HCT116 (cell line): ENCODE results near the gene CDH16. TPM values are rescaled to one million over a fixed set of nuclear protein-coding genes. Genes with fewer than 3 reads are reported as not detected.

Source experiments
- ATAC-seq: fragments of 200-7000 bp; cut with Tn5 transposase; 2 replicates; pipeline ENCODE4 v1.9.1; 2020; ENCODE audit warnings: mild to moderate bottlenecking, moderate library complexity
- BruUV-seq: library from RNA; stranded (reverse); fragments of 400-500 nt; replicated peaks from 2 replicates; lab custom pipeline; 2021; lab: Mats Ljungman, UMichigan
- CTCF ChIA-PET: fragments of 300-600 bp; sonication (Branson Sonifier 250); formaldehyde crosslinking; loops from one replicate; lab custom pipeline; 2021; ENCODE audit warnings: antibody characterized with exemption; lab: Charles Lee
- POLR2A ChIA-PET: fragments of 300-600, 350-600 bp; sonication (Branson Sonifier 250); formaldehyde crosslinking; loops from one replicate; lab custom pipeline; 2021; ENCODE audit warnings: antibody characterized with exemption; lab: Charles Lee
- RAD21 ChIA-PET, 2 experiments: fragments of 300-600 bp; sonication (Branson Sonifier 250); formaldehyde crosslinking; loops; one replicate each; lab custom pipeline; 2023; ENCODE audit warnings: low total read pairs in 2 of 2; ENCODE audit not compliant: uncharacterized antibody in 2 of 2, unreplicated experiment in 2 of 2, low non-redundant PET in 1 of 2; lab: Charles Lee
- DNase-seq: peaks from one replicate; pipeline ENCODE4 v3.0.0-alpha.2; 2010; ENCODE audit warnings: low read depth, low spot score
- H2AFZ ChIP-seq: fragments of 200-600 bp; shearing (Covaris generic), sonication (generic); 2 replicates; pipeline ENCODE4 v1.6.1; 2017; ENCODE audit warnings: low read depth, mixed run types, mixed read lengths, antibody characterized with exemption, low read length; ENCODE audit not compliant: poor library complexity, severe bottlenecking
- H3K27ac ChIP-seq: 2 replicates; pipeline ENCODE4 v1.5.1; 2012; ENCODE audit warnings: low read depth, low read length
- H3K27me3 ChIP-seq: fragments of 200-600 bp; sonication (generic); 2 replicates; pipeline ENCODE4 v1.6.1; 2016; ENCODE audit warnings: mixed run types, low read length, mixed read lengths; ENCODE audit not compliant: insufficient read depth
- H3K36me3 ChIP-seq, 2 experiments: fragments of 200-500 bp in 1 of 2; fragments of 200-600 bp in 1 of 2; sonication (Bioruptor generic) in 1 of 2; sonication (generic) in 1 of 2; 2 replicates each; pipeline versions ENCODE4 v1.5.1 to v1.6.1; 2014 to 2016; ENCODE audit warnings: low read length in 2 of 2, inconsistent platforms in 1 of 2, mixed read lengths in 1 of 2, mixed run types in 1 of 2; ENCODE audit not compliant: insufficient read depth in 2 of 2, control insufficient read depth in 1 of 2
- H3K4me1 ChIP-seq, 2 experiments: fragments of 200-600 bp in 1 of 2; sonication (generic) in 1 of 2; 2 replicates each; pipeline versions ENCODE4 v1.5.1 to v1.6.1; 2012 to 2017; ENCODE audit warnings: low read length in 2 of 2, inconsistent platforms in 1 of 2, mild to moderate bottlenecking in 1 of 2, mixed read lengths in 1 of 2, mixed run types in 1 of 2, moderate library complexity in 1 of 2; ENCODE audit not compliant: insufficient read depth in 2 of 2, control insufficient read depth in 1 of 2
- H3K4me2 ChIP-seq: fragments of 200-600 bp; sonication (generic); 2 replicates; pipeline ENCODE4 v1.6.1; 2017; ENCODE audit warnings: mixed run types, low read length, mixed read lengths
- H3K4me3 ChIP-seq, 2 experiments: fragments of 200-600 bp in 1 of 2; sonication (generic) in 1 of 2; replicated peaks in 1 of 2; 2 replicates each; pipeline ENCODE4 v1.5.1; 2011 to 2016; ENCODE audit warnings: low read length in 2 of 2, control low read depth in 1 of 2, low read depth in 1 of 2, mild to moderate bottlenecking in 1 of 2, mixed read lengths in 1 of 2, mixed run types in 1 of 2
- H3K79me2 ChIP-seq: fragments of 200-600 bp; sonication (generic); 2 replicates; pipeline ENCODE4 v1.6.1; 2017; ENCODE audit warnings: mild to moderate bottlenecking, mixed run types, low read length, moderate library complexity, mixed read lengths; ENCODE audit not compliant: insufficient read depth
- H3K9ac ChIP-seq: fragments of 200-600 bp; sonication (generic); 2 replicates; pipeline ENCODE4 v1.6.1; 2016; ENCODE audit warnings: low read length, mixed read lengths
- H3K9me2 ChIP-seq: fragments of 200-600 bp; sonication (generic), shearing (Covaris generic); 2 replicates; pipeline ENCODE4 v1.6.1; 2017; ENCODE audit warnings: mixed run types, mild to moderate bottlenecking, moderate library complexity; ENCODE audit not compliant: insufficient read depth
- H3K9me3 ChIP-seq, 2 experiments: fragments of 200-500 bp in 1 of 2; fragments of 200-600 bp in 1 of 2; sonication (Bioruptor generic) in 1 of 2; sonication (generic) in 1 of 2; 2 replicates each; pipeline ENCODE4 v1.6.1; 2014 to 2017; ENCODE audit warnings: low read length in 2 of 2, mixed read lengths in 2 of 2, inconsistent platforms in 1 of 2, low read depth in 1 of 2, mild to moderate bottlenecking in 1 of 2, mixed run types in 1 of 2, moderate library complexity in 1 of 2; ENCODE audit not compliant: control insufficient read depth in 1 of 2, insufficient read depth in 1 of 2
- H4K20me1 ChIP-seq: fragments of 200-600 bp; sonication (generic), shearing (Covaris generic); 2 replicates; pipeline ENCODE4 v1.6.1; 2017; ENCODE audit warnings: mixed run types, mild to moderate bottlenecking, moderate library complexity; ENCODE audit not compliant: insufficient read depth
- CBX3 ChIP-seq: IDR thresholded peaks from 2 replicates; pipeline ENCODE4 v1.6.1; 2012; ENCODE audit warnings: low read depth
- CEBPB ChIP-seq: IDR thresholded peaks from 2 replicates; pipeline ENCODE4 v1.6.1; 2012; ENCODE audit warnings: low read depth
- EGR1 ChIP-seq: IDR thresholded peaks from 2 replicates; pipeline ENCODE4 v1.6.1; 2012; ENCODE audit warnings: low read depth
- ELF1 ChIP-seq: IDR thresholded peaks from 2 replicates; pipeline ENCODE4 v1.6.1; 2012; ENCODE audit warnings: low read depth, borderline replicate concordance
- EZH2 ChIP-seq: fragments of 200-600 bp; sonication (generic); IDR thresholded peaks from 2 replicates; pipeline ENCODE4 v1.6.1; 2017; ENCODE audit warnings: antibody characterized with exemption, mixed run types
- FOSL1 ChIP-seq: IDR thresholded peaks from 2 replicates; pipeline ENCODE4 v1.6.1; 2012; ENCODE audit warnings: low read depth
- JUND ChIP-seq: IDR thresholded peaks from 2 replicates; pipeline ENCODE4 v1.6.1; 2012
- POLR2A ChIP-seq: IDR thresholded peaks from 2 replicates; pipeline ENCODE4 v1.7.0; 2011; ENCODE audit warnings: borderline replicate concordance; ENCODE audit not compliant: insufficient read depth, insufficient read length; ENCODE audit errors: extremely low read depth
- POLR2AphosphoS5 ChIP-seq: IDR thresholded peaks from 2 replicates; pipeline ENCODE4 v1.6.1; 2011; ENCODE audit warnings: mild to moderate bottlenecking, low read depth, low read length, moderate library complexity
- RAD21 ChIP-seq: IDR thresholded peaks from 2 replicates; pipeline ENCODE4 v1.6.1; 2012; ENCODE audit warnings: low read depth, mild to moderate bottlenecking
- SIN3A ChIP-seq: IDR thresholded peaks from 2 replicates; pipeline ENCODE4 v1.6.1; 2012; ENCODE audit warnings: low read depth
- TCF7L2 ChIP-seq: IDR thresholded peaks from 2 replicates; pipeline ENCODE4 v1.7.0; 2011; ENCODE audit warnings: borderline replicate concordance, inconsistent platforms; ENCODE audit not compliant: insufficient read depth, insufficient read length; ENCODE audit errors: extremely low read depth
- ZFX ChIP-seq: fragments of 450-650 bp; IDR thresholded peaks from 2 replicates; pipeline ENCODE4 v1.6.1; 2017
- ZNF274 ChIP-seq: fragments of 200-500 bp; sonication (Bioruptor generic); IDR thresholded peaks from 2 replicates; pipeline ENCODE4 v1.6.1; 2014; ENCODE audit warnings: mild to moderate bottlenecking, low read depth, low read length, inconsistent platforms
- intact Hi-C: fragments of 100-400 bp; cut with micrococcal nuclease; formaldehyde crosslinking; loops from 2 replicates; pipeline ENCODE4 v1.10.0; 2022
- total RNA-seq: library from RNA; stranded (reverse); gene quantifications from one replicate; pipeline ENCODE4 v1.2.1, GENCODE V29; 2021; ENCODE audit not compliant: unreplicated experiment
- TF ChIP-seq, protein P1 (sequence below), 3 experiments: fragments of 200-600 bp in 1 of 3; sonication (generic) in 1 of 3; IDR thresholded peaks in 2 of 3; conservative IDR thresholded peaks in 1 of 3; 2 replicates each; pipeline ENCODE4 v1.5.1; 2012 to 2017; ENCODE audit warnings: low read depth in 2 of 3, low read length in 2 of 3, antibody characterized with exemption in 1 of 3, borderline replicate concordance in 1 of 3, control low read depth in 1 of 3, mild to moderate bottlenecking in 1 of 3, mixed read lengths in 1 of 3, mixed run types in 1 of 3, moderate library complexity in 1 of 3; ENCODE audit not compliant: insufficient read depth in 1 of 3
- TF ChIP-seq, protein P2 (sequence below): IDR thresholded peaks from 2 replicates; pipeline ENCODE4 v1.6.1; 2011; ENCODE audit warnings: mild to moderate bottlenecking, low read length, moderate library complexity; ENCODE audit not compliant: insufficient replicate concordance; ENCODE audit errors: extremely low read depth
- TF ChIP-seq, protein P3 (sequence below): IDR thresholded peaks from 2 replicates; pipeline ENCODE4 v1.6.1; 2012
- TF ChIP-seq, protein P4 (sequence below): IDR thresholded peaks from 2 replicates; pipeline ENCODE4 v1.6.1; 2012

The CDH16 gene
- total RNA-seq, 1 experiment from 2014 or later: not detected

DNA sequence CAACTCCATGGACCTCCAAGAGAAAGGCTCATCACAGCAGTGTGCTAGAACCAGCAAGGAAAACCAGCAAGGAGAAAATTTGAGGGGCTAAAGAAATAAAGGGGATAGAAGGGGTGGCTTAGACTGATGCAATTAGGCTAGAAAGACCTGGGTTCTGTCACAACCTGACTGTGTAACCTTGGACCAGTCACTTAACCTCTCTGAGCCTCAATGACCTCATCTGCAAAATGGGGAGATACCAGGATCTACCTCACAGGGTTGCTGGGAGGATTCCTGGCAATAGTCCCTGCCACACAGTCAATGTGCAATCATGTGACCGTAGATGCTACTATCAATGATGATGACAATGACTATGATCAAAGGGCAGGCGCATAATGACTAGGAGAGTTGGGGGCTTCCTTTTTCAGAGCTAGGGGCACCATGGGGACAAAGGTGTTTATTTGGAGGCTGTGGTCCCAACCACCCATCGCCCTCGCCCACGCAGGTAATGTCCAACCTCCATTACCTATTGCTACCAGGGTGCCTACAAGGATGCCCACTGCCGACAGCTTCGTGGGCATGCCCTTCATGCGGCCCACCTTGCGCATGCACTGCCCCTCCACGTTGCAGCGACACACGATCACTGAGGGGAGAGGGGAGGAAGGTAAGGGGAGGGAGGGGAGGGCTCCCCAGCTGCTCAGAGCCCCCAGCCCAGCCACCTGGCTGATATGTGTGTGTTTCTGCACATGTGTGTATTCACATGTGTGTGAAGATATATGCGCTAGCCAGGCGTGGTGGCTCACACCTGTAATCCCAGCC is 9.7 kb downstream of the CDH16 start:
- BruUV-seq: no TSS peak
- no peak overlapping the region for H3K4me2 ChIP-seq
- H3K27me3 ChIP-seq: no peaks in the 10 kb centered on the region
- no peak overlapping the region for H2AFZ ChIP-seq
- TF ChIP-seq CEBPB: no peak
- TF ChIP-seq ELF1: no peak
- TF ChIP-seq, protein P1, sequence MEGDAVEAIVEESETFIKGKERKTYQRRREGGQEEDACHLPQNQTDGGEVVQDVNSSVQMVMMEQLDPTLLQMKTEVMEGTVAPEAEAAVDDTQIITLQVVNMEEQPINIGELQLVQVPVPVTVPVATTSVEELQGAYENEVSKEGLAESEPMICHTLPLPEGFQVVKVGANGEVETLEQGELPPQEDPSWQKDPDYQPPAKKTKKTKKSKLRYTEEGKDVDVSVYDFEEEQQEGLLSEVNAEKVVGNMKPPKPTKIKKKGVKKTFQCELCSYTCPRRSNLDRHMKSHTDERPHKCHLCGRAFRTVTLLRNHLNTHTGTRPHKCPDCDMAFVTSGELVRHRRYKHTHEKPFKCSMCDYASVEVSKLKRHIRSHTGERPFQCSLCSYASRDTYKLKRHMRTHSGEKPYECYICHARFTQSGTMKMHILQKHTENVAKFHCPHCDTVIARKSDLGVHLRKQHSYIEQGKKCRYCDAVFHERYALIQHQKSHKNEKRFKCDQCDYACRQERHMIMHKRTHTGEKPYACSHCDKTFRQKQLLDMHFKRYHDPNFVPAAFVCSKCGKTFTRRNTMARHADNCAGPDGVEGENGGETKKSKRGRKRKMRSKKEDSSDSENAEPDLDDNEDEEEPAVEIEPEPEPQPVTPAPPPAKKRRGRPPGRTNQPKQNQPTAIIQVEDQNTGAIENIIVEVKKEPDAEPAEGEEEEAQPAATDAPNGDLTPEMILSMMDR (IDR thresholded peaks at IDR 0.05 in 2 of 3, conservative IDR thresholded peaks at IDR 0.05 in 1 of 3; ENCODE audit: borderline replicate concordance in 1 of 3, insufficient read depth in 1 of 3, low read depth in 2 of 3, low read length in 2 of 3): no peak
- TF ChIP-seq POLR2AphosphoS5: no peak
- TF ChIP-seq EZH2: no peak
- TF ChIP-seq POLR2A: no peak
- TF ChIP-seq, protein P2, sequence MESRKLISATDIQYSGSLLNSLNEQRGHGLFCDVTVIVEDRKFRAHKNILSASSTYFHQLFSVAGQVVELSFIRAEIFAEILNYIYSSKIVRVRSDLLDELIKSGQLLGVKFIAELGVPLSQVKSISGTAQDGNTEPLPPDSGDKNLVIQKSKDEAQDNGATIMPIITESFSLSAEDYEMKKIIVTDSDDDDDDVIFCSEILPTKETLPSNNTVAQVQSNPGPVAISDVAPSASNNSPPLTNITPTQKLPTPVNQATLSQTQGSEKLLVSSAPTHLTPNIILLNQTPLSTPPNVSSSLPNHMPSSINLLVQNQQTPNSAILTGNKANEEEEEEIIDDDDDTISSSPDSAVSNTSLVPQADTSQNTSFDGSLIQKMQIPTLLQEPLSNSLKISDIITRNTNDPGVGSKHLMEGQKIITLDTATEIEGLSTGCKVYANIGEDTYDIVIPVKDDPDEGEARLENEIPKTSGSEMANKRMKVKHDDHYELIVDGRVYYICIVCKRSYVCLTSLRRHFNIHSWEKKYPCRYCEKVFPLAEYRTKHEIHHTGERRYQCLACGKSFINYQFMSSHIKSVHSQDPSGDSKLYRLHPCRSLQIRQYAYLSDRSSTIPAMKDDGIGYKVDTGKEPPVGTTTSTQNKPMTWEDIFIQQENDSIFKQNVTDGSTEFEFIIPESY: no peak
- TF ChIP-seq, protein P3, sequence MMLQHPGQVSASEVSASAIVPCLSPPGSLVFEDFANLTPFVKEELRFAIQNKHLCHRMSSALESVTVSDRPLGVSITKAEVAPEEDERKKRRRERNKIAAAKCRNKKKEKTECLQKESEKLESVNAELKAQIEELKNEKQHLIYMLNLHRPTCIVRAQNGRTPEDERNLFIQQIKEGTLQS: no peak
- no peak for TF ChIP-seq ZNF274
- no peak for TF ChIP-seq TCF7L2
- no peak for TF ChIP-seq SIN3A
- no peak for TF ChIP-seq JUND
- no peak for TF ChIP-seq ZFX
- TF ChIP-seq RAD21: no peak
- no peak for TF ChIP-seq CBX3
- no peak for TF ChIP-seq FOSL1
- TF ChIP-seq, protein P4, sequence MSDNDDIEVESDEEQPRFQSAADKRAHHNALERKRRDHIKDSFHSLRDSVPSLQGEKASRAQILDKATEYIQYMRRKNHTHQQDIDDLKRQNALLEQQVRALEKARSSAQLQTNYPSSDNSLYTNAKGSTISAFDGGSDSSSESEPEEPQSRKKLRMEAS: no peak
- no peak for TF ChIP-seq EGR1
- no peak overlapping the region for H3K27ac ChIP-seq
- H3K36me3 ChIP-seq: no peaks in the 10 kb centered on the region
- RAD21 ChIA-PET: interaction anchor here in 1 of 2 experiments (1.2 kb wide), 1 partner anchor 20 kb away, joined by 4 read pairs; no protein-coding TSS in a partner anchor
- CTCF ChIA-PET: interaction anchor here (1.1 to 2.2 kb wide), 10 partner anchors 9 to 52 kb away, joined by 3 to 10 read pairs (median 5); partner anchors contain the start of genes CDH16, CES3 and PDP2
- ATAC-seq (no peak), DNase-seq (no peak)
- POLR2A ChIA-PET: interaction anchor here (1.0 kb wide), 1 partner anchor 10 kb away, joined by 3 read pairs; no protein-coding TSS in a partner anchor
- no peak overlapping the region for H3K4me3 ChIP-seq
- intact Hi-C loops: no loop called here
- H3K9ac ChIP-seq: no peak overlapping the region
- H4K20me1 ChIP-seq: no peaks in the 10 kb centered on the region
- no peaks in the 10 kb centered on the region for H3K9me3 ChIP-seq
- peaks cover 10 to 25% of the 10 kb centered on the region in 2 experiments for H3K4me1 ChIP-seq
- no peaks in the 10 kb centered on the region for H3K9me2 ChIP-seq
- no peaks in the 10 kb centered on the region for H3K79me2 ChIP-seq
